GM12878 (cell line): Measurements from ENCODE around the gene PRM2. TPM values are rescaled to one million over a fixed set of nuclear protein-coding genes. Genes with fewer than 3 reads are reported as not detected.

ENCODE experiments used
- ATAC-seq: fragments of 200-7000 bp; cut with Tn5 transposase; 3 replicates; pipeline ENCODE4 v1.9.1; 2020; ENCODE audit warnings: mild to moderate bottlenecking, moderate library complexity
- BruUV-seq: library from RNA; stranded (reverse); fragments of 400-500 nt; replicated peaks from 2 replicates; lab custom pipeline; 2021; lab: Mats Ljungman, UMichigan
- CTCF ChIA-PET: fragments of 300-600 bp; sonication (Branson Sonifier 250); formaldehyde crosslinking; extraction: SDS; loops from one replicate; lab custom pipeline; 2021; ENCODE audit warnings: inconsistent platforms; lab: Yijun Ruan, JAX
- POLR2A ChIA-PET: fragments of 350-600 bp; formaldehyde crosslinking; extraction: SDS; loops from one replicate; lab custom pipeline; 2021; ENCODE audit warnings: inconsistent platforms; lab: Charles Lee
- RAD21 ChIA-PET: fragments of 300-600 bp; sonication (Branson Sonifier 250); formaldehyde crosslinking; loops from one replicate; lab custom pipeline; 2023; ENCODE audit warnings: antibody characterized with exemption; ENCODE audit not compliant: unreplicated experiment; lab: Charles Lee
- SMC1A ChIA-PET: fragments of 300-600 bp; sonication (Branson Sonifier 250); formaldehyde crosslinking; loops from one replicate; lab custom pipeline; 2023; ENCODE audit not compliant: unreplicated experiment, uncharacterized antibody; lab: Charles Lee
- DNase-seq: peaks from one replicate; pipeline ENCODE4 v3.0.0-alpha.2; 2011; ENCODE audit warnings: low read depth, low spot score
- FAIRE-seq: peaks from 3 replicates; lab custom pipeline; 2011; peaks lifted over from hg19 to GRCh38; lab: Jason Lieb, UNC
- H2AFZ ChIP-seq: 2 replicates; pipeline ENCODE4 v1.6.0; 2011; ENCODE audit warnings: low read depth, low read length, control low read depth; ENCODE audit not compliant: control insufficient read depth
- H3K27ac ChIP-seq: 2 replicates; pipeline ENCODE4 v1.5.1; 2011; ENCODE audit warnings: control low read depth; ENCODE audit not compliant: control insufficient read depth, insufficient read depth
- H3K27me3 ChIP-seq, 2 experiments: replicated peaks in 1 of 2; 2 replicates each; pipeline versions ENCODE4 v1.6.0 to v1.6.1; 2011; ENCODE audit warnings: low read length in 1 of 2; ENCODE audit not compliant: control insufficient read depth in 2 of 2, insufficient read depth in 2 of 2
- H3K36me3 ChIP-seq, 2 experiments: 2 replicates each; pipeline ENCODE4 v1.5.1; 2011; ENCODE audit warnings: low read length in 1 of 2; ENCODE audit not compliant: control insufficient read depth in 2 of 2, insufficient read depth in 2 of 2
- H3K4me1 ChIP-seq: 2 replicates; pipeline ENCODE4 v1.6.1; 2011; ENCODE audit warnings: mild to moderate bottlenecking, low read length, moderate library complexity, mixed read lengths; ENCODE audit not compliant: control insufficient read depth, insufficient read depth
- H3K4me2 ChIP-seq: 2 replicates; pipeline ENCODE4 v1.6.0; 2011; ENCODE audit warnings: control low read depth; ENCODE audit not compliant: control insufficient read depth, insufficient read depth
- H3K4me3 ChIP-seq: fragments of 200-600 bp; sonication (generic); 2 replicates; pipeline ENCODE4 v1.5.1; 2016
- H3K79me2 ChIP-seq: 2 replicates; pipeline ENCODE4 v1.6.0; 2011; ENCODE audit warnings: low read length; ENCODE audit not compliant: control insufficient read depth, insufficient read depth
- H3K9ac ChIP-seq: 2 replicates; pipeline ENCODE4 v1.8.0; 2011; ENCODE audit warnings: low read length, control low read depth, mixed read lengths; ENCODE audit not compliant: control insufficient read depth, insufficient read depth
- H3K9me3 ChIP-seq: replicated peaks from 3 replicates; pipeline ENCODE4 v1.5.1; 2011; ENCODE audit warnings: mild to moderate bottlenecking, low read length; ENCODE audit not compliant: control insufficient read depth, insufficient read depth
- H4K20me1 ChIP-seq: 2 replicates; pipeline ENCODE4 v1.6.0; 2011; ENCODE audit not compliant: control insufficient read depth, insufficient read depth
- WGBS: methylation state at CpG from one replicate; pipeline ENCODE4 v1.1.6; 2016; ENCODE audit warnings: low lambda C conversion rate; ENCODE audit not compliant: insufficient replicate concordance, insufficient coverage; ENCODE audit errors: missing lambda C conversion rate; 5-methylcytosine and 5-hydroxymethylcytosine counted together
- in situ Hi-C: fragments of 300-500 bp; cut with MboI; formaldehyde crosslinking; loops from 9 replicates; pipeline ENCODE4 v1.14.3; 2018; ENCODE audit warnings: mixed read lengths
- intact Hi-C: fragments of 100-400 bp; cut with micrococcal nuclease; formaldehyde crosslinking; loops from one replicate; pipeline ENCODE4 v1.14.2; 2022; ENCODE audit not compliant: unreplicated experiment
- polyA plus RNA-seq, 11 experiments: library from polyadenylated mRNA; depleted of rRNA in 4 of 11; unstranded in 6 of 11; stranded (reverse) in 5 of 11; fragments of >200 nt; fragmentation: Nextera tagmentation in 4 of 11; fragmentation: Illumina TruSeq in 1 of 11; extraction: Ambion mirVana in 4 of 11; extraction: Trizol in 1 of 11; gene quantifications; 1 replicate in 1 of 11; 2 replicates in 10 of 11; pipeline versions ENCODE4 v1.2.1 to v1.2.3, GENCODE V29; 2011 to 2016; ENCODE audit warnings: inconsistent platforms in 2 of 11, missing spikeins in 2 of 11, low read depth in 1 of 11
- total RNA-seq, 4 experiments: library from RNA; depleted of rRNA in 3 of 4; stranded (reverse); fragments of >200 nt in 3 of 4; fragmentation: Illumina TruSeq in 1 of 4; extraction: Trizol in 1 of 4; gene quantifications; 2 replicates each; pipeline versions ENCODE4 v1.2.1 to v1.2.3, GENCODE V29; 2013 to 2021
- TF ChIP-seq, protein P1 (sequence below): fragments of 450-650 bp; IDR thresholded peaks from 2 replicates; pipeline ENCODE4 v1.6.1; 2014; ENCODE audit warnings: mild to moderate bottlenecking
- TF ChIP-seq, protein P2 (sequence below): fragments of 150-350 bp; IDR thresholded peaks from 2 replicates; pipeline ENCODE4 v1.6.1; 2014; ENCODE audit warnings: mild to moderate bottlenecking, low read depth, low read length

Gene PRM2
- total and polyA plus RNA-seq, 10 of the 15 experiments (the other 5 are each of a cell fraction or from before 2014, with no cell fraction given) = not detected

DNA sequence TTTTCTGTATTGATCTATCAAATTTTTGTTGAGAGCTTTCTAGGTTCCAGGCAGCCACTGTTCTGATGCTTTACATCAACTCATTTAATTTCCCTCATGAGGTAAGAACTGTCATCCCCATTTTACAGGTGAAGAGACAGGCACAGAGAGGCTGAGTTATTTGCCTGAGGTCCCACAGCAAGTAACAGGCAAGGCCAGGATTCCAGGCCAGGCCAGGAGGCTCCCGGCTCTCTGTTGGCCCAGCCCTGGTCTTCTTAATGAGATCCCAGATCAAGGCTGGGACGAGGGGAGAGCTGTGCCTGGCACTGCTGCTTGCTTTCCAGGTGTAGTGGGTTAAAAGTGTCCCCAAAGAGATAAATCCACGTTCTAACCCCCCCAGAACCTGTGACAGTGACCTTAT is 46.5 kb upstream of the PRM2 start:
- CTCF ChIA-PET = no interaction called here

More for the DNA sequence above, 46.5 kb upstream of the PRM2 start:
- no peaks in the 10 kb centered on the region for H3K36me3 ChIP-seq
- intact Hi-C loops (no loop called here), in situ Hi-C loops (no loop called here)
- FAIRE-seq (no peak), ATAC-seq (no peak), DNase-seq (no peak)
- H3K4me1 ChIP-seq = peaks cover 31% of the 10 kb centered on the region
- peaks cover 1% of the 10 kb centered on the region; the same call in 2 of the 3 replicates for H3K9me3 ChIP-seq
- ChIA-PET RAD21 (interaction anchor here (0.7 kb wide), 1 partner anchor 11 kb away, joined by 3 read pairs; no protein-coding TSS in a partner anchor), POLR2A (interaction anchor here (0.7 kb wide), 1 partner anchor 12 kb away, joined by 3 read pairs; no protein-coding TSS in a partner anchor), SMC1A (interaction anchor here (2.5 kb wide), 1 partner anchor 9 kb away, joined by 6 read pairs; no protein-coding TSS in a partner anchor)
- no peaks in the 10 kb centered on the region for H4K20me1 ChIP-seq
- no peaks in the 10 kb centered on the region for H3K27me3 ChIP-seq
- no peaks in the 10 kb centered on the region; the same call in 1 of the 2 replicates for H3K79me2 ChIP-seq
- 64% methylated on average over 3 of the region's 3 CpGs for WGBS
- TF ChIP-seq, protein P1, sequence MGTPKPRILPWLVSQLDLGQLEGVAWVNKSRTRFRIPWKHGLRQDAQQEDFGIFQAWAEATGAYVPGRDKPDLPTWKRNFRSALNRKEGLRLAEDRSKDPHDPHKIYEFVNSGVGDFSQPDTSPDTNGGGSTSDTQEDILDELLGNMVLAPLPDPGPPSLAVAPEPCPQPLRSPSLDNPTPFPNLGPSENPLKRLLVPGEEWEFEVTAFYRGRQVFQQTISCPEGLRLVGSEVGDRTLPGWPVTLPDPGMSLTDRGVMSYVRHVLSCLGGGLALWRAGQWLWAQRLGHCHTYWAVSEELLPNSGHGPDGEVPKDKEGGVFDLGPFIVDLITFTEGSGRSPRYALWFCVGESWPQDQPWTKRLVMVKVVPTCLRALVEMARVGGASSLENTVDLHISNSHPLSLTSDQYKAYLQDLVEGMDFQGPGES = no peak
- TF ChIP-seq, protein P2, sequence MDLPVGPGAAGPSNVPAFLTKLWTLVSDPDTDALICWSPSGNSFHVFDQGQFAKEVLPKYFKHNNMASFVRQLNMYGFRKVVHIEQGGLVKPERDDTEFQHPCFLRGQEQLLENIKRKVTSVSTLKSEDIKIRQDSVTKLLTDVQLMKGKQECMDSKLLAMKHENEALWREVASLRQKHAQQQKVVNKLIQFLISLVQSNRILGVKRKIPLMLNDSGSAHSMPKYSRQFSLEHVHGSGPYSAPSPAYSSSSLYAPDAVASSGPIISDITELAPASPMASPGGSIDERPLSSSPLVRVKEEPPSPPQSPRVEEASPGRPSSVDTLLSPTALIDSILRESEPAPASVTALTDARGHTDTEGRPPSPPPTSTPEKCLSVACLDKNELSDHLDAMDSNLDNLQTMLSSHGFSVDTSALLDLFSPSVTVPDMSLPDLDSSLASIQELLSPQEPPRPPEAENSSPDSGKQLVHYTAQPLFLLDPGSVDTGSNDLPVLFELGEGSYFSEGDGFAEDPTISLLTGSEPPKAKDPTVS = no peak
- H2AFZ ChIP-seq = no peak overlapping the region
- H3K4me2 ChIP-seq = no peak overlapping the region
- H3K9ac ChIP-seq = no peak overlapping the region
- no TSS peak for BruUV-seq
- H3K27ac ChIP-seq = no peak overlapping the region
- H3K4me3 ChIP-seq = no peak overlapping the region
